ENCODE measurements around the gene SSC5D.

Gene SSC5D

GRCh38 chr19:55535173-55535964, 47.1 kb downstream of the SSC5D start:
- in situ Hi-C loops (cut with MboI; ENCODE audit: low sequenced_read_pairs) = no loop called here

- in situ Hi-C loops (cut with MboI; ENCODE audit: low sequenced_read_pairs) = no loop called here
Observed at GRCh38 chr19:55535965-55536350, 47.7 kb downstream of the SSC5D start.

DNA sequence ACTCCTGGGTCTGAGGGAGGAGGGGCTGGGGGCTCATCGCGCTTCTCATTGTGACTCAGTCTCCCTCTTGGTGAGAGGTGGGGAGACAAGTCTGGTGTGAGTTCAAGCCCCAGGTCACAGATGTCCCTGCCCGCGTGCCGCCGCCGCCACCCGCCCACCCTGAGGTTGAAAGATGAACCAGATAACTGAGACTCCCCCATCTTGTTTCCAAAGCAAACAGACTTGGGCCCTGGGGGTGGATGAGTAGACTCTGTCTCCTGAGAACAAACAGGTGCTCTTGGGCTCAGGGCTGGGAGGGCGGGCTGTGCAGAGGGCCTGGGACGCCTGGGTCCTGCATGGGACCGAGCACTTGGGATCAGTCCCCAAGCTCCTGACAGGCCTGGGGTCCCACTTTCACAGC, 48.1 kb downstream of the SSC5D start:
- in situ Hi-C loops (cut with MboI; ENCODE audit: low sequenced_read_pairs) = no loop called here

GRCh38 chr19:55536951-55537740, 48.9 kb downstream of the SSC5D start, which contains the start of gene SBK2:
TSS of gene SBK2 (minus strand) at chr19:55537133. CDS start at chr19:55536294, 839 bp downstream.
- in situ Hi-C loops (cut with MboI; ENCODE audit: low sequenced_read_pairs) = no loop called here

- in situ Hi-C loops (cut with MboI; ENCODE audit: low sequenced_read_pairs) = no loop called here
Observed at GRCh38 chr19:55537741-55538111, 49.5 kb downstream of the SSC5D start.

GRCh38 chr19:55538132-55538531, 49.9 kb downstream of the SSC5D start:
- in situ Hi-C loops (cut with MboI; ENCODE audit: low sequenced_read_pairs) = no loop called here

DNA sequence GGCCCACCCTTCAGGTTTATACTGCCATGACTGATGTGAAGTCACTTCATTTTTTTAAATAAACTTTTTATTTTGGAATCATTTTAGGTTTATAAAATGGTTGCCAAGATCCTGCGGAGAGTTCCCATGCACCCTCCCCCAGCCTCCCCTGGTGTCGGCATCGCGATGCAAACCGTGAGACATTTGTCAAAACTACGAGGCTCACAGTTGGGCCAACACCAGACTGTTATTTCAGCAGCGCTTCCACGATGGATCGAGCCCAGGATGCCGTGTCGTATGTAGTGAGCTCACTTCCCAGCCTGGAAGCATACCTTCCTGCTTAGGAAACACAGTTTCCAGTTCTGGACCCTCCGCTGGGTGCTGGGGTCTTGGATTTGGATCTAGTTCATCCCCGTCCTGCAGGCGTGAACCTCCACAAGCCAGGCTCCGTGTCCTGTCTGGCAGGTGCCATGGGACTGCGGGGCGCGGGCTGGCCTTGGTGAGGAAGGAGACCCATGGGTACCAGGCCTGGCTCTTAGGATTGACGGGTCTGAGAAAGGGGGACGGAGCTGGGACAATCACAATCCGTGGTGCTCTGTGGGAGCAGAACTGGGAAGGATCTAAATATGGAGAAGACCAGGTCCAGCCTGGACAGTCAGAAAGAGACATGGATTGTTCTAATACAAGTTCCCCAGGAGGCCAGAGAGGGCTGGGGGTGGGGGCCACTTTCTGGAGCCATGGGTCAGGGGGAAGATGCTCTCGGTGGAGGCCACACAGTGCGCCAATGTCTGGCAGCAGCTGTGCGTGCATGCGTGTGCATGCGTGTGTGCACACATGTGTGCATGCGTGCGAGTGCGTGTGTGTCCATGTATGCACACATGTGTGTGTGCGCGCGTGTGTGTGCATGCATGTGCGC, 51.1 kb downstream of the SSC5D start:
- in situ Hi-C loops (cut with MboI; ENCODE audit: low sequenced_read_pairs) = no loop called here

GRCh38 chr19:55540619-55541018, 52.4 kb downstream of the SSC5D start:
- in situ Hi-C loops (cut with MboI; ENCODE audit: low sequenced_read_pairs) = no loop called here

DNA sequence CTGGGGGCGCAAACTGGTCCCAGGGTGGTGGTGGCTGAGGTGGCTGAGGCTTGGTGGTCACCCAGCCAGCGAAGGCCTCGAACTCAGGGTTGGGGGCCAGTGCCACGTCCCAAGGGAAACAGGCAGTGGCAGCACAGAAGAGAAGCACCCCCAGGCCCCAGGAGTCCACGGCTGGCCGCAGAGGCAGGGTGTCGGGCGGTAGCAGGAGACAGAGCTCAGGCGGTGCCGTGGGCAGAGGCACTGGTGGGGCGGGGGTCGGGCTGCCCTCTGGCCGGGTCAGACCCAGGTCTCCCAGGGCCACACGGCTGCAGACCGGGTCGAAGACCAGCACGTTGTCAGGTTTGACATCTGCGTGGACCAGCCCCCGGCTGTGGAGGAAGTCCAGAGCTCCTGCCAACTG, 52.9 kb downstream of the SSC5D start:
- in situ Hi-C loops (cut with MboI; ENCODE audit: low sequenced_read_pairs) = no loop called here

GRCh38 chr19:55542292-55542855, 54.1 kb downstream of the SSC5D start:
- in situ Hi-C loops (cut with MboI; ENCODE audit: low sequenced_read_pairs) = no loop called here

DNA sequence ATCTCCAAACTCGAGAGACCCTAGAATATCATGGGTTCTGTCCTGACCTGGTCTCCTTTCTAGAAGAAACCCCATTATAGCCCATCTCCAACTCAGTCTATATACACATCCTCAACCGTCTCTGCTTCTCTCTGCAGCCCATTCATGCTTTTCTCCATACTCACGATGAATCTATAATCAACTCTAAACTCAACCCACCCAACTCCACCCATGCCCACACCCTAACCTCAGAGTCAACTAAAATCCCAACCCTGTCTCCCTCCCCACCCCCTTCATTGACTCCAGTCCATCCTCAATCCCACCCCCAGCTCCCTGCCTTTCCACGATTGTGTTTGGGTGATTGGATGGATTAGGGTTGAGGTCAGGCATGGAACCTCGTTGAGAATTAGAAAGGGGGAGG, 55.3 kb downstream of the SSC5D start:
- in situ Hi-C loops (cut with MboI; ENCODE audit: low sequenced_read_pairs) = no loop called here

GRCh38 chr19:55544014-55544413, 55.8 kb downstream of the SSC5D start:
- in situ Hi-C loops (cut with MboI; ENCODE audit: low sequenced_read_pairs) = no loop called here

DNA sequence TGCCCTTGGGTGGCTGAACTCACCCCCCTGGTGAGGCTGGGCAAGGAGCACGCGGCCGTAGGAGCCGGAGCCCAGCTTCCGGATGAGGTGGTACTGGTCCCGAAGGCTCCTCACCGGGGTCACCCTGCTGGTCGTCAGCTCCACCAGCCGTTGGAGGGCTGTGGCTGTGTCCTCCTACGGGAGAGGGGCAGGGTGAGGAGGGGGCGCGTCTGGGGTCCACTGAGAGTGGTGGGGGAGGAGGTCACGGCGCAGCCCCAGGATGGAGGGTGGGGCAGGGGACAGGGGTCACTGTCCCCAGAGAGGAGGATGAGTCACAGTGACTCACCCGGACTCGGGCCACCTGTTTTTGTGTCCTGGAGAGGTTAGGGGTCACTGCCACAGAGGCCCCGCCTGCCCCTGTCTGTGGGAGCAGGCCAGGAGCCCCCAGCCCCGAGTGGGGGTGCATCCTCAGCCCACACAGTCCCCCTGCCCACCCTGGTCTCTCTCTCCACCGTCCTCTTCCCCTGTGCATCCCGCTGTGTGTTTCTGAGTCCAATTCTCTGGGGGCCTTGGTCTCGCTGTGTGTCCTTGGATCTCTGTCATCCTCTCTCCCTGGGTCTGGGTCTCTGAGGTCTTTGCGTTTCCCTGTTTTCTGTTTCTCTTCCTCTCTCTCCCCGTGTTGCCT, 56.7 kb downstream of the SSC5D start:
- in situ Hi-C loops (cut with MboI; ENCODE audit: low sequenced_read_pairs) = no loop called here

GRCh38 chr19:55545443-55545842, 57.2 kb downstream of the SSC5D start, which contains the start of gene SBK3:
TSS of gene SBK3 (minus strand) at chr19:55545543. CDS start at chr19:55545543, 0 bp downstream.
- in situ Hi-C loops (cut with MboI; ENCODE audit: low sequenced_read_pairs) = no loop called here

- in situ Hi-C loops (cut with MboI; ENCODE audit: low sequenced_read_pairs) = no loop called here
Observed at GRCh38 chr19:55546011-55546410, 57.8 kb downstream of the SSC5D start.

- in situ Hi-C loops (cut with MboI; ENCODE audit: low sequenced_read_pairs) = no loop called here
Observed at GRCh38 chr19:55546822-55547614, 58.8 kb downstream of the SSC5D start.

DNA sequence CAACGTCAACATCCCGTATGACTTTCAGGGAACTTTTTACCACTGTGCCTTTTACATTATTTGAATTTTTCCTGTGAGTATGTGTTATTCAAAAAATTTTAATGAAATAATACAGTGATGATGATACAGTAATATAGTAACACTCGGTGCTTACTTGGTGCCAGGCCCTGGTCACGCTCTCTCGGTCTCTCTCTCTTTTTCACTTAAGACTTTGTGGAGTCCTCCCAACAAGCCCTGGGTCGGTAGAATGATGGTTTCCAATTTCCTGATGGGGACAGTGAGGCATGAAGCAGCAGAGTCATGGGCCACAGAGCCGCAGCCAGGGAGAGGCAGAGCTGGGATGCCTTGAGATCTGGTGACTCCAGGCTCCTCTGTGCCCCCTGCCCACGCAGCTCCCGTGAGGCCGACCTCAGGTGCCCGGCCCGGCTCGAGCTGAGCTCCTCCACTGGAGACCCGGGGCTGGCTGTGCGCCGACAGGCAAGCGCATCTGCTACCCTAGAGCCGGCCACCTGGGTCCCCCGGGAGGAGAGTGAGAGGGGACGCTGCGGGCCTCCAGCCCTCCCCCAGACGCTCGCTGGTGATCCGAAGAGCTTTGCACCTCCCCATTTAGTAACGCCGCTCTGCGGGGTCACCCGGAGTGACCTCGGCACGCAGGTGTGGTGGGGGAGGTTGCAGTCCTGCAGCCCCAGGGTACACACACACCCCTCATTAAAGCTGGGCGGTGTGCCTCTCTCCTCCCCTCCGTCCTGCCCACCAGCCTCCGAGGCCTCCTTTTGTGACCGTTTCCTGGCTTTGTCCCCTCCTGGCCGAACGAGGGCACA, 61.5 kb downstream of the SSC5D start:
- in situ Hi-C loops (cut with MboI; ENCODE audit: low sequenced_read_pairs) = no loop called here

GRCh38 chr19:55550321-55550650, 62.0 kb downstream of the SSC5D start:
- in situ Hi-C loops (cut with MboI; ENCODE audit: low sequenced_read_pairs) = no loop called here

DNA sequence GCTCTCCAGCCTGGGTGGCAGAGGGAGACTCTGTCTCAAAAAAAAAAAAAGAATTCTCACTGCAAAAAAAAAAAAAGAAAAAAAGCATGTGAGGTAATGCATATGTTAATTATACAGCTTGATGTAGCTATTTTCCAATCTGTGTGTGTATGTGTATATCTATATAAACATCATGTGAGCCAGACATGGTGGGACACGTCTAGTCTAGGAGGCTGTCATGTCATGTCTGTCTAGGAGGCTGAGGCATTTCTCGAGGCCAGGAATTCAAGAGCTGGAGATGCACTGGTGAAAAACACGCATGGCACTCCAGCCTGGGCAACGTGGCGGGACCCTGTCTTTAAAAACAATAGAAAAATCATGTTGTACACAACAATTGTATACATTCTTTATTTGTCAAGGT, 64.0 kb downstream of the SSC5D start:
- in situ Hi-C loops (cut with MboI; ENCODE audit: low sequenced_read_pairs) = no loop called here

Data from HL-60/S4 treated with phorbol 12-myristate 13-acetate at 8.2 ng/mL for 4 days and 3 days (cell line).